ENCODE results near the gene TOLLIP.

Gene TOLLIP

DNA sequence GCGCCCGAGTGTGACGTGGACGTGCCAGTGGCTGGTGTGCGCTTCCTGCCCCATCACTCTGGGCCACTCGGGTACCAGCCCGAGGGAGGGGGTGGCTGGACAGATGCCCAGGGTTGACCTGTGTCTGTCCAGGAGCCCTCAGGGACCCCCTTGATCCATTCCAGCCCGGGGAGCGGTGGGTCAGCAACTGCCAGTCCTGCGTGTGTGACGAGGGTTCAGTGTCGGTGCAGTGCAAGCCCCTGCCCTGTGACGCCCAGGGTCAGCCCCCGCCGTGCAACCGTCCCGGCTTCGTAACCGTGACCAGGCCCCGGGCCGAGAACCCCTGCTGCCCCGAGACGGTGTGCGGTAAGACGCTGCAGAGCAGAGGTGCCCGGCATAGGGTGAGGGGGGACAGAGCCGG, 52.1 kb downstream of the TOLLIP start:
- DNase-seq (ENCODE audit: low spot score): no peak
- TF ChIP-seq, protein P1, sequence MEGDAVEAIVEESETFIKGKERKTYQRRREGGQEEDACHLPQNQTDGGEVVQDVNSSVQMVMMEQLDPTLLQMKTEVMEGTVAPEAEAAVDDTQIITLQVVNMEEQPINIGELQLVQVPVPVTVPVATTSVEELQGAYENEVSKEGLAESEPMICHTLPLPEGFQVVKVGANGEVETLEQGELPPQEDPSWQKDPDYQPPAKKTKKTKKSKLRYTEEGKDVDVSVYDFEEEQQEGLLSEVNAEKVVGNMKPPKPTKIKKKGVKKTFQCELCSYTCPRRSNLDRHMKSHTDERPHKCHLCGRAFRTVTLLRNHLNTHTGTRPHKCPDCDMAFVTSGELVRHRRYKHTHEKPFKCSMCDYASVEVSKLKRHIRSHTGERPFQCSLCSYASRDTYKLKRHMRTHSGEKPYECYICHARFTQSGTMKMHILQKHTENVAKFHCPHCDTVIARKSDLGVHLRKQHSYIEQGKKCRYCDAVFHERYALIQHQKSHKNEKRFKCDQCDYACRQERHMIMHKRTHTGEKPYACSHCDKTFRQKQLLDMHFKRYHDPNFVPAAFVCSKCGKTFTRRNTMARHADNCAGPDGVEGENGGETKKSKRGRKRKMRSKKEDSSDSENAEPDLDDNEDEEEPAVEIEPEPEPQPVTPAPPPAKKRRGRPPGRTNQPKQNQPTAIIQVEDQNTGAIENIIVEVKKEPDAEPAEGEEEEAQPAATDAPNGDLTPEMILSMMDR (IDR thresholded peaks at IDR 0.05; ENCODE audit: extremely low read depth, insufficient read depth, missing control alignments): no peak
- in situ Hi-C loops (cut with MboI; ENCODE audit: low pct_unique_long_range_greater_than_20kb, low sequenced_read_pairs, unreplicated experiment): no loop called here

- in situ Hi-C loops (cut with MboI; ENCODE audit: low pct_unique_long_range_greater_than_20kb, low sequenced_read_pairs, unreplicated experiment): no loop called here
- no peak for DNase-seq (ENCODE audit: low spot score)
- TF ChIP-seq, protein P1 (IDR thresholded peaks at IDR 0.05; ENCODE audit: extremely low read depth, insufficient read depth, missing control alignments): no peak
Observed at GRCh38 chr11:1256257-1257045, 53.0 kb downstream of the TOLLIP start.

GRCh38 chr11:1255151-1255550, 54.3 kb downstream of the TOLLIP start:
- no peak for DNase-seq (ENCODE audit: low spot score)
- in situ Hi-C loops (cut with MboI; ENCODE audit: low pct_unique_long_range_greater_than_20kb, low sequenced_read_pairs, unreplicated experiment): no loop called here
- TF ChIP-seq, protein P1 (IDR thresholded peaks at IDR 0.05; ENCODE audit: extremely low read depth, insufficient read depth, missing control alignments): no peak

GRCh38 chr11:1254733-1255132, 54.7 kb downstream of the TOLLIP start:
- TF ChIP-seq, protein P1 (IDR thresholded peaks at IDR 0.05; ENCODE audit: extremely low read depth, insufficient read depth, missing control alignments): no peak
- no peak for DNase-seq (ENCODE audit: low spot score)
- in situ Hi-C loops (cut with MboI; ENCODE audit: low pct_unique_long_range_greater_than_20kb, low sequenced_read_pairs, unreplicated experiment): no loop called here

DNA sequence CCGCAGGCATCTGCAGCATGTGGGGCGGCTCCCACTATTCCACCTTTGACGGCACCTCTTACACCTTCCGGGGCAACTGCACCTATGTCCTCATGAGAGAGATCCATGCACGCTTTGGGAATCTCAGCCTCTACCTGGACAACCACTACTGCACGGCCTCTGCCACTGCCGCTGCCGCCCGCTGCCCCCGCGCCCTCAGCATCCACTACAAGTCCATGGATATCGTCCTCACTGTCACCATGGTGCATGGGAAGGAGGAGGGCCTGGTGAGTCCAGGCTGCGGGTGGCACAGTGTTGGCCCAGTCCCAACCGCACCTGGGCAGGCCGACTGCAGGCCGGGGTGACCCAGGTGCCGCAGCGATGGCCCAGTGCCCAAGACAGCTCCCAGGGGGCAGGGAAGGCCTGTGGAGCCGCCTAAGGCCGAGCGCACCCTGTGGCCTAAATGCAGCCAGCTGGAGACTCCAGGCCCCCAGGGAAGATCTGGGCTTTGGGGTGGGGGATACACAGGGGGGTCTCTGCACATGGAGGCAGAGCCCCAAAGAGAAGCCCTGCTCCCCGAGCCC, 55.3 kb downstream of the TOLLIP start:
- TF ChIP-seq, protein P1 (IDR thresholded peaks at IDR 0.05; ENCODE audit: extremely low read depth, insufficient read depth, missing control alignments): no peak
- DNase-seq (ENCODE audit: low spot score): no peak
- in situ Hi-C loops (cut with MboI; ENCODE audit: low pct_unique_long_range_greater_than_20kb, low sequenced_read_pairs, unreplicated experiment): no loop called here

GRCh38 chr11:1253103-1253485, 56.3 kb downstream of the TOLLIP start:
- TF ChIP-seq, protein P1 (IDR thresholded peaks at IDR 0.05; ENCODE audit: extremely low read depth, insufficient read depth, missing control alignments): no peak
- no peak for DNase-seq (ENCODE audit: low spot score)
- in situ Hi-C loops (cut with MboI; ENCODE audit: low pct_unique_long_range_greater_than_20kb, low sequenced_read_pairs, unreplicated experiment): no loop called here

Measured in GM13977 (cell line).